ENCODE data around the gene PDE8B.

DNA sequence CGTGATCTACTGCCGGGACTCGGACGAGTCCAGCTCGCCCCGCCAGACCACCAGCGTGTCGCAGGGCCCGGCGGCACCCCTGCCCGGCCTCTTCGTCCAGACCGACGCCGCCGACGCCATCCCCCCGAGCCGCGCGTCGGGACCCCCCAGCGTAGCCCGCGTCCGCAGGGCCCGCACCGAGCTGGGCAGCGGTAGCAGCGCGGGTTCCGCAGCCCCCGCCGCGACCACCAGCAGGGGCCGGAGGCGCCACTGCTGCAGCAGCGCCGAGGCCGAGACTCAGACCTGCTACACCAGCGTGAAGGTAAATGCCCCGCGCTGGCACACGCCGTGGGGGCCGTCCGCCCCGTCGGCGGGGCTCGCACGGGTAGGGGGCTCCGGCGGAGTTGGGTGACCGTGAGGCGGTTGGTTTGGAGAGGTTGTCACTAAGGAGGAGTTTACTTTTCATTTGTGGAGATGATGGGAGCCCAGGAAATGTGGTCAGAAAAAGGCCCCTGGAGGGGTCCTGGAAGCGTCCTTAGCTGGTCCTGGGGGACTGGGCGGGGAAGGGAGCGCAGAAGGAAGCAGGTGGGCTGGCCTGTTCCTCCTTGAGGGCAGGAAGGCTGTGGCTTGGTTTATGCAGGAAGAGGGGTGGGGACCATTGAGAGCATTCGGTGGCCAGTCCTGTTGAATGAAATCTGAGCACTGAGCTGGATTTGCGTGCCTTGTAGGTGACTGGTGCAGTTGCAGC is 647 bp downstream of the PDE8B start:
- TF ChIP-seq, protein P1, sequence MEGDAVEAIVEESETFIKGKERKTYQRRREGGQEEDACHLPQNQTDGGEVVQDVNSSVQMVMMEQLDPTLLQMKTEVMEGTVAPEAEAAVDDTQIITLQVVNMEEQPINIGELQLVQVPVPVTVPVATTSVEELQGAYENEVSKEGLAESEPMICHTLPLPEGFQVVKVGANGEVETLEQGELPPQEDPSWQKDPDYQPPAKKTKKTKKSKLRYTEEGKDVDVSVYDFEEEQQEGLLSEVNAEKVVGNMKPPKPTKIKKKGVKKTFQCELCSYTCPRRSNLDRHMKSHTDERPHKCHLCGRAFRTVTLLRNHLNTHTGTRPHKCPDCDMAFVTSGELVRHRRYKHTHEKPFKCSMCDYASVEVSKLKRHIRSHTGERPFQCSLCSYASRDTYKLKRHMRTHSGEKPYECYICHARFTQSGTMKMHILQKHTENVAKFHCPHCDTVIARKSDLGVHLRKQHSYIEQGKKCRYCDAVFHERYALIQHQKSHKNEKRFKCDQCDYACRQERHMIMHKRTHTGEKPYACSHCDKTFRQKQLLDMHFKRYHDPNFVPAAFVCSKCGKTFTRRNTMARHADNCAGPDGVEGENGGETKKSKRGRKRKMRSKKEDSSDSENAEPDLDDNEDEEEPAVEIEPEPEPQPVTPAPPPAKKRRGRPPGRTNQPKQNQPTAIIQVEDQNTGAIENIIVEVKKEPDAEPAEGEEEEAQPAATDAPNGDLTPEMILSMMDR (IDR thresholded peaks at IDR 0.05; ENCODE audit: low read length): no peak
- TF ChIP-seq EZH2 (IDR thresholded peaks at IDR 0.05; ENCODE audit: borderline replicate concordance, low read length): no peak
